Measurements from ENCODE around the gene ATOX1. TPM values are rescaled to one million over a fixed set of nuclear protein-coding genes. Genes with fewer than 3 reads are reported as not detected.
A peak's percentile ranks its signal among the peaks of the same experiment; 100 is the strongest.

Gene ATOX1
- total and polyA plus RNA-seq, 9 of the 15 experiments (the other 6 are each of a cell fraction or from before 2014, with no cell fraction given) = 59.2 to 318 (median 86.2) TPM

- TF ChIP-seq MNT (conservative IDR thresholded peaks at IDR 0.05) (no peak; a peak in 1 of 4 replicates), ZNF639 (CRISPR knock-in tag; conservative IDR thresholded peaks at IDR 0.05 in 1 of 2, IDR thresholded peaks at IDR 0.05 in 1 of 2) (peak in 1 of 2 experiments; percentile 45; a peak in 1 of 4 replicates), ZNF780A (CRISPR knock-in tag; IDR thresholded peaks at IDR 0.05) (no peak), ILF3 (IDR thresholded peaks at IDR 0.05; ENCODE audit: borderline replicate concordance) (no peak), SMAD2 (IDR thresholded peaks at IDR 0.05; ENCODE audit: low read depth, low read length) (no peak), IRF9 (tag; IDR thresholded peaks at IDR 0.05) (no peak), ZBTB12 (CRISPR knock-in tag; IDR thresholded peaks at IDR 0.05) (no peak), MAFF (IDR thresholded peaks at IDR 0.05; ENCODE audit: low read length) (peak; percentile 43; the same call in 1 of the 2 replicates), ELK1 (CRISPR knock-in tag; IDR thresholded peaks at IDR 0.05) (no peak), ZNF707 (CRISPR knock-in tag; conservative IDR thresholded peaks at IDR 0.05) (0 out of 2 replicates have a peak, but pooled peaks have one; percentile 34), ZNF347 (CRISPR knock-in tag; IDR thresholded peaks at IDR 0.05; ENCODE audit: low read depth) (no peak), SIN3B (IDR thresholded peaks at IDR 0.05; ENCODE audit: low read depth) (0 out of 2 replicates have a peak, but pooled peaks have one; percentile 17), SRSF7 (optimal IDR thresholded peaks at IDR 0.05; ENCODE audit: low read depth, low read length) (no peak), U2AF2 (optimal IDR thresholded peaks at IDR 0.05; ENCODE audit: low read depth, low read length) (no peak), HCFC1 (IDR thresholded peaks at IDR 0.05; ENCODE audit: low read depth, low read length) (peak; percentile 60), E2F6 (IDR thresholded peaks at IDR 0.05; ENCODE audit: borderline replicate concordance in 1 of 2, extremely low read depth in 1 of 2, insufficient read depth in 1 of 2, insufficient read length in 1 of 2, low read depth in 1 of 2, low read length in 1 of 2, poor library complexity in 1 of 2, severe bottlenecking in 1 of 2) (peak; percentile 95 to 97), ZNF584 (CRISPR knock-in tag; IDR thresholded peaks at IDR 0.05; ENCODE audit: low read depth) (0 out of 2 replicates have a peak, but pooled peaks have one; percentile 7)
Measured at GRCh38 chr5:151770383-151771258, 12.2 kb upstream of the ATOX1 start (continued).
